Stomach (tissue), 4 donors: Measurements from ENCODE around the gene HTT.

Experiments
- EP300 ChIP-seq: sonication (generic); formaldehyde crosslinking; IDR thresholded peaks from one replicate; pipeline ENCODE4 v1.6.1; 2017; ENCODE audit warnings: antibody characterized with exemption
- POLR2AphosphoS5 ChIP-seq, 3 donors: sonication (generic); formaldehyde crosslinking; IDR thresholded peaks; one replicate each; pipeline ENCODE4 v1.6.1; 2016; ENCODE audit warnings: antibody characterized with exemption in 3 of 3
- TF ChIP-seq, protein P1 (sequence below), 7 experiments: fragments of 450-650 bp in 4 of 7; fragments of 200-600 bp in 3 of 7; sonication (generic) in 3 of 7; IDR thresholded peaks; one replicate each; pipeline ENCODE4 v1.5.1; 2016 to 2019; ENCODE audit warnings: antibody characterized with exemption in 7 of 7, control low read depth in 2 of 7, mild to moderate bottlenecking in 1 of 7

DNA sequence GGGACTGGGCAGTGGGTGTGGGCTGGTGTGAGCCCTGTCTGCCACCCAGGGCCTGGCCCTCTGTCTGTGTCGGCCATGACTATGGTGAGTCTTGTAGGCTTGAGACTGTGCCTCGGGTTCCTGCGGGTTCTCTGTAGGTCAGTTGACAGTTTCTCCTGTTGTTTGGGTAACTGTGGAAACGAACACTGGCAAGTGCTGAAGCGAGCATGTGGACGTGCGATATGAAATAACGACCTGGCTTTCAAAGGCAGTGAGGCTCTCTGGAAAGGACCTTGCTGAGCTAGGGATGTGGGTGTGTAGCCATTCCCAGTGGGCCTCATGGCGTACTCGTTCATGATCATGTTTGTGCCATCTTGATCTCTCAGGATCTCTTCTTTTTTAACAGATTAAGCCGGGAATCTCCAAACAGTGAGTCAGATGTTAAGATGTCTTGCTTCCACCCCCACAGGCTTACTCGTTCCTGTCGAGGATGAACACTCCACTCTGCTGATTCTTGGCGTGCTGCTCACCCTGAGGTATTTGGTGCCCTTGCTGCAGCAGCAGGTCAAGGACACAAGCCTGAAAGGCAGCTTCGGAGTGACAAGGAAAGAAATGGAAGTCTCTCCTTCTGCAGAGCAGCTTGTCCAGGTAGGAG lies 41.3 kb downstream of the HTT start:
- TF ChIP-seq, protein P1, sequence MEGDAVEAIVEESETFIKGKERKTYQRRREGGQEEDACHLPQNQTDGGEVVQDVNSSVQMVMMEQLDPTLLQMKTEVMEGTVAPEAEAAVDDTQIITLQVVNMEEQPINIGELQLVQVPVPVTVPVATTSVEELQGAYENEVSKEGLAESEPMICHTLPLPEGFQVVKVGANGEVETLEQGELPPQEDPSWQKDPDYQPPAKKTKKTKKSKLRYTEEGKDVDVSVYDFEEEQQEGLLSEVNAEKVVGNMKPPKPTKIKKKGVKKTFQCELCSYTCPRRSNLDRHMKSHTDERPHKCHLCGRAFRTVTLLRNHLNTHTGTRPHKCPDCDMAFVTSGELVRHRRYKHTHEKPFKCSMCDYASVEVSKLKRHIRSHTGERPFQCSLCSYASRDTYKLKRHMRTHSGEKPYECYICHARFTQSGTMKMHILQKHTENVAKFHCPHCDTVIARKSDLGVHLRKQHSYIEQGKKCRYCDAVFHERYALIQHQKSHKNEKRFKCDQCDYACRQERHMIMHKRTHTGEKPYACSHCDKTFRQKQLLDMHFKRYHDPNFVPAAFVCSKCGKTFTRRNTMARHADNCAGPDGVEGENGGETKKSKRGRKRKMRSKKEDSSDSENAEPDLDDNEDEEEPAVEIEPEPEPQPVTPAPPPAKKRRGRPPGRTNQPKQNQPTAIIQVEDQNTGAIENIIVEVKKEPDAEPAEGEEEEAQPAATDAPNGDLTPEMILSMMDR (IDR thresholded peaks at IDR 0.05) = no peak
- TF ChIP-seq POLR2AphosphoS5 (IDR thresholded peaks at IDR 0.05) (no peak), EP300 (no peak)
